ENCODE data around the gene PLPP1.

The PLPP1 gene

GRCh38 chr5:55393501-55394175, 141.1 kb downstream of the PLPP1 start:
- no peaks in the 10 kb centered on the region for H3K27me3 ChIP-seq (ENCODE audit: control insufficient read depth in 1 of 2, insufficient read depth in 2 of 2, low read length in 2 of 2)
- H3K27ac ChIP-seq (ENCODE audit: low read depth, low read length) = no peak overlapping the region
- H3K4me1 ChIP-seq (ENCODE audit: insufficient read depth, low read length) = no peaks in the 10 kb centered on the region
- H3K9me3 ChIP-seq (ENCODE audit: low read length) = peaks cover 7% of the 10 kb centered on the region
- peaks cover 18% of the 10 kb centered on the region for H3K36me3 ChIP-seq (ENCODE audit: insufficient read depth, low read length)
- no peak overlapping the region for H3K9ac ChIP-seq (ENCODE audit: low read length)
- H3K4me3 ChIP-seq (ENCODE audit: low read depth in 1 of 2, low read length in 2 of 2) = no peak overlapping the region

GRCh38 chr5:55392669-55393068, 142.1 kb downstream of the PLPP1 start:
- H3K36me3 ChIP-seq (ENCODE audit: insufficient read depth, low read length) = peaks cover 18% of the 10 kb centered on the region
- H3K9ac ChIP-seq (ENCODE audit: low read length) = no peak overlapping the region

GRCh38 chr5:55391707-55392106, 143.1 kb downstream of the PLPP1 start:
- Histone ChIP-seq H3K27ac (ENCODE audit: low read depth, low read length) (no peak overlapping the region), H3K9me3 (ENCODE audit: low read length) (peaks cover 7% of the 10 kb centered on the region), H3K36me3 (ENCODE audit: insufficient read depth, low read length) (peaks cover 18% of the 10 kb centered on the region)

More at GRCh38 chr5:55392669-55393068, 142.1 kb downstream of the PLPP1 start:
- no peak overlapping the region for H3K4me3 ChIP-seq (ENCODE audit: low read depth in 1 of 2, low read length in 2 of 2)
- H3K27ac ChIP-seq (ENCODE audit: low read depth, low read length) = no peak overlapping the region
- peaks cover 7% of the 10 kb centered on the region for H3K9me3 ChIP-seq (ENCODE audit: low read length)
- no peaks in the 10 kb centered on the region for H3K27me3 ChIP-seq (ENCODE audit: control insufficient read depth in 1 of 2, insufficient read depth in 2 of 2, low read length in 2 of 2)
- no peaks in the 10 kb centered on the region for H3K4me1 ChIP-seq (ENCODE audit: insufficient read depth, low read length)

GRCh38 chr5:55387865-55388264, 146.9 kb downstream of the PLPP1 start:
- Histone ChIP-seq H3K4me1 (ENCODE audit: insufficient read depth, low read length) (no peaks in the 10 kb centered on the region), H3K9ac (ENCODE audit: low read length) (no peak overlapping the region), H3K27me3 (ENCODE audit: control insufficient read depth in 1 of 2, insufficient read depth in 2 of 2, low read length in 2 of 2) (no peaks in the 10 kb centered on the region), H3K9me3 (ENCODE audit: low read length) (peaks cover 14% of the 10 kb centered on the region), H3K4me3 (ENCODE audit: low read depth in 1 of 2, low read length in 2 of 2) (no peak overlapping the region), H3K27ac (ENCODE audit: low read depth, low read length) (no peak overlapping the region), H3K36me3 (ENCODE audit: insufficient read depth, low read length) (peaks cover 27% of the 10 kb centered on the region)

More at GRCh38 chr5:55391707-55392106, 143.1 kb downstream of the PLPP1 start:
- H3K27me3 ChIP-seq (ENCODE audit: control insufficient read depth in 1 of 2, insufficient read depth in 2 of 2, low read length in 2 of 2) = no peaks in the 10 kb centered on the region
- H3K4me1 ChIP-seq (ENCODE audit: insufficient read depth, low read length) = no peaks in the 10 kb centered on the region
- H3K9ac ChIP-seq (ENCODE audit: low read length) = no peak overlapping the region
- H3K4me3 ChIP-seq (ENCODE audit: low read depth in 1 of 2, low read length in 2 of 2) = no peak overlapping the region

- Histone ChIP-seq H3K27ac (ENCODE audit: low read depth, low read length) (no peak overlapping the region), H3K4me1 (ENCODE audit: insufficient read depth, low read length) (no peaks in the 10 kb centered on the region), H3K27me3 (ENCODE audit: control insufficient read depth in 1 of 2, insufficient read depth in 2 of 2, low read length in 2 of 2) (no peaks in the 10 kb centered on the region), H3K9me3 (ENCODE audit: low read length) (peaks cover 9% of the 10 kb centered on the region), H3K4me3 (ENCODE audit: low read depth in 1 of 2, low read length in 2 of 2) (no peak overlapping the region), H3K9ac (ENCODE audit: low read length) (no peak overlapping the region), H3K36me3 (ENCODE audit: insufficient read depth, low read length) (peaks cover 24% of the 10 kb centered on the region)
Observed at GRCh38 chr5:55386356-55386755, 148.4 kb downstream of the PLPP1 start.

- peaks cover 24% of the 10 kb centered on the region for H3K36me3 ChIP-seq (ENCODE audit: insufficient read depth, low read length)
- H3K9ac ChIP-seq (ENCODE audit: low read length) = no peak overlapping the region
- no peak overlapping the region for H3K27ac ChIP-seq (ENCODE audit: low read depth, low read length)
- no peak overlapping the region for H3K4me3 ChIP-seq (ENCODE audit: low read depth in 1 of 2, low read length in 2 of 2)
- H3K9me3 ChIP-seq (ENCODE audit: low read length) = peaks cover 9% of the 10 kb centered on the region
- no peaks in the 10 kb centered on the region for H3K27me3 ChIP-seq (ENCODE audit: control insufficient read depth in 1 of 2, insufficient read depth in 2 of 2, low read length in 2 of 2)
- H3K4me1 ChIP-seq (ENCODE audit: insufficient read depth, low read length) = no peaks in the 10 kb centered on the region
Observed at GRCh38 chr5:55385846-55386245, 148.9 kb downstream of the PLPP1 start.

GRCh38 chr5:55385227-55385626, 149.5 kb downstream of the PLPP1 start:
- Histone ChIP-seq H3K9me3 (ENCODE audit: low read length) (peaks cover 9% of the 10 kb centered on the region), H3K4me3 (ENCODE audit: low read depth in 1 of 2, low read length in 2 of 2) (no peak overlapping the region), H3K9ac (ENCODE audit: low read length) (no peak overlapping the region), H3K27ac (ENCODE audit: low read depth, low read length) (no peak overlapping the region), H3K36me3 (ENCODE audit: insufficient read depth, low read length) (peaks cover 22% of the 10 kb centered on the region), H3K27me3 (ENCODE audit: control insufficient read depth in 1 of 2, insufficient read depth in 2 of 2, low read length in 2 of 2) (no peaks in the 10 kb centered on the region), H3K4me1 (ENCODE audit: insufficient read depth, low read length) (no peaks in the 10 kb centered on the region)

GRCh38 chr5:55384072-55384471, 150.7 kb downstream of the PLPP1 start:
- peaks cover 23% of the 10 kb centered on the region for H3K36me3 ChIP-seq (ENCODE audit: insufficient read depth, low read length)
- no peak overlapping the region for H3K4me3 ChIP-seq (ENCODE audit: low read depth in 1 of 2, low read length in 2 of 2)
- no peak overlapping the region for H3K27ac ChIP-seq (ENCODE audit: low read depth, low read length)
- no peak overlapping the region for H3K9ac ChIP-seq (ENCODE audit: low read length)
- peaks cover 9% of the 10 kb centered on the region for H3K9me3 ChIP-seq (ENCODE audit: low read length)
- no peaks in the 10 kb centered on the region for H3K4me1 ChIP-seq (ENCODE audit: insufficient read depth, low read length)
- H3K27me3 ChIP-seq (ENCODE audit: control insufficient read depth in 1 of 2, insufficient read depth in 2 of 2, low read length in 2 of 2) = no peaks in the 10 kb centered on the region

- Histone ChIP-seq H3K4me3 (ENCODE audit: low read depth in 1 of 2, low read length in 2 of 2) (no peak overlapping the region), H3K9ac (ENCODE audit: low read length) (no peak overlapping the region), H3K9me3 (ENCODE audit: low read length) (peaks cover 9% of the 10 kb centered on the region), H3K4me1 (ENCODE audit: insufficient read depth, low read length) (no peaks in the 10 kb centered on the region), H3K36me3 (ENCODE audit: insufficient read depth, low read length) (peaks cover 21% of the 10 kb centered on the region), H3K27me3 (ENCODE audit: control insufficient read depth in 1 of 2, insufficient read depth in 2 of 2, low read length in 2 of 2) (no peaks in the 10 kb centered on the region), H3K27ac (ENCODE audit: low read depth, low read length) (no peak overlapping the region)
Observed at GRCh38 chr5:55383254-55383653, 151.5 kb downstream of the PLPP1 start.

- no peak overlapping the region for H3K4me3 ChIP-seq (ENCODE audit: low read depth in 1 of 2, low read length in 2 of 2)
- peaks cover 16% of the 10 kb centered on the region for H3K36me3 ChIP-seq (ENCODE audit: insufficient read depth, low read length)
- H3K27me3 ChIP-seq (ENCODE audit: control insufficient read depth in 1 of 2, insufficient read depth in 2 of 2, low read length in 2 of 2) = no peaks in the 10 kb centered on the region
- no peak overlapping the region for H3K27ac ChIP-seq (ENCODE audit: low read depth, low read length)
- H3K9ac ChIP-seq (ENCODE audit: low read length) = no peak overlapping the region
- no peaks in the 10 kb centered on the region for H3K4me1 ChIP-seq (ENCODE audit: insufficient read depth, low read length)
- no peaks in the 10 kb centered on the region for H3K9me3 ChIP-seq (ENCODE audit: low read length)
Observed at GRCh38 chr5:55377810-55378209, 157.0 kb downstream of the PLPP1 start.

Data from muscle layer of colon (tissue), 2 donors.